Body of pancreas (tissue), 4 donors: Measurements from ENCODE around the gene SOAT2. TPM values are rescaled to one million over a fixed set of nuclear protein-coding genes. Genes with fewer than 3 reads are reported as not detected.

Experiments
- ATAC-seq: fragments of 150-250 bp; one replicate; pipeline ENCODE4 v1.9.1; 2016
- DNase-seq, 4 donors: peaks; one replicate each; pipeline ENCODE4 v3.0.0-alpha.2; 2019
- H3K27ac ChIP-seq, 4 donors: fragments of 200-600 bp; sonication (generic); 1 replicate in 3 of 4; 2 replicates in 1 of 4; pipeline versions ENCODE4 v1.5.1 to v1.6.1; 2016 to 2019; ENCODE audit warnings: mild to moderate bottlenecking in 1 of 4, mixed read lengths in 1 of 4, moderate library complexity in 1 of 4
- H3K27me3 ChIP-seq, 2 donors: fragments of 200-600 bp; sonication (generic); one replicate each; pipeline ENCODE4 v1.6.0; 2016; ENCODE audit warnings: mild to moderate bottlenecking in 1 of 2
- H3K36me3 ChIP-seq, 2 donors: fragments of 200-600 bp; sonication (generic); replicated peaks in 1 of 2; 2 replicates each; pipeline ENCODE4 v1.5.1; 2016; ENCODE audit warnings: low read depth in 2 of 2; ENCODE audit not compliant: insufficient read depth in 1 of 2
- H3K4me1 ChIP-seq: fragments of 200-600 bp; sonication (generic); one replicate; pipeline ENCODE4 v1.6.0; 2016
- H3K4me3 ChIP-seq, 2 donors: fragments of 200-600 bp; sonication (generic); 1 replicate in 1 of 2; 2 replicates in 1 of 2; pipeline ENCODE4 v1.5.1; 2016 to 2019
- H3K9me3 ChIP-seq, 3 donors: fragments of 200-600 bp; sonication (generic); 1 replicate in 2 of 3; 2 replicates in 1 of 3; pipeline ENCODE4 v1.5.1; 2016
- CTCF ChIP-seq, 7 experiments: fragments of 450-650 bp in 4 of 7; fragments of 200-600 bp in 3 of 7; sonication (generic) in 3 of 7; IDR thresholded peaks; one replicate each; pipeline ENCODE4 v1.5.1; 2016 to 2019; ENCODE audit warnings: antibody characterized with exemption in 7 of 7
- POLR2A ChIP-seq, 3 donors: fragments of 450-650 bp; IDR thresholded peaks; one replicate each; pipeline ENCODE4 v1.6.1; 2016; ENCODE audit warnings: antibody characterized with exemption in 3 of 3, mild to moderate bottlenecking in 2 of 3
- WGBS, 2 donors: methylation state at CpG; one replicate each; pipeline ENCODE4 v1.1.5; 2017; 5-methylcytosine and 5-hydroxymethylcytosine counted together
- intact Hi-C: fragments of 100-400 bp; cut with DNase I; formaldehyde crosslinking; loops from one replicate; pipeline ENCODE4 v1.15.1; 2023
- total RNA-seq, 2 donors: library from RNA; depleted of rRNA; stranded (reverse); fragments of >200 nt; gene quantifications; one replicate each; pipeline ENCODE4 v1.1.0, GENCODE V29; 2016

Gene SOAT2
- total RNA-seq, 2 donors from 2014 or later = not detected

- peak overlapping the region in 1 of 4 donors; percentile 14 for H3K27ac ChIP-seq
- no peak overlapping the region for H3K4me3 ChIP-seq
- WGBS, 2 donors = 92% methylated on average over 3 of the region's 3 CpGs
- no peaks in the 10 kb centered on the region for H3K27me3 ChIP-seq
- intact Hi-C loops = no loop called here
- no peak for DNase-seq
- H3K9me3 ChIP-seq = no peaks in the 10 kb centered on the region
- H3K4me1 ChIP-seq = peaks cover 52% of the 10 kb centered on the region
- peaks cover 0 to 13% of the 10 kb centered on the region in 2 donors for H3K36me3 ChIP-seq
- no peak for ATAC-seq
- TF ChIP-seq POLR2A (IDR thresholded peaks at IDR 0.05) (no peak), CTCF (IDR thresholded peaks at IDR 0.05) (no peak)
Measured at GRCh38 chr12:53076461-53076860, 26.8 kb upstream of the SOAT2 start.

- H3K4me3 ChIP-seq = no peak overlapping the region
- DNase-seq = peak; percentile 50 to 63 (median 56)
Measured at GRCh38 chr12:53077030-53077429, 26.3 kb upstream of the SOAT2 start.

GRCh38 chr12:53078425-53079225 lies 24.7 kb upstream of the SOAT2 start:
- TF ChIP-seq POLR2A (IDR thresholded peaks at IDR 0.05) (no peak), CTCF (IDR thresholded peaks at IDR 0.05) (peak in 1 of 7 experiments; percentile 10)
- H3K4me1 ChIP-seq = peaks cover 51% of the 10 kb centered on the region
- 14 to 15% methylated on average over 11 to 18 of the region's 25 CpGs for WGBS, 2 donors
- DNase-seq = peak; percentile 52 to 73 (median 62)
- no peaks in the 10 kb centered on the region for H3K27me3 ChIP-seq
- H3K9me3 ChIP-seq = no peaks in the 10 kb centered on the region
- H3K27ac ChIP-seq = peak overlapping the region; percentile 53 to 95 (median 80)
- intact Hi-C loops = no loop called here
- peaks cover 0 to 10% of the 10 kb centered on the region in 2 donors for H3K36me3 ChIP-seq
- ATAC-seq = peak; percentile 1
- H3K4me3 ChIP-seq = peak overlapping the region; percentile 52 to 84

More at GRCh38 chr12:53077030-53077429, 26.3 kb upstream of the SOAT2 start:
- Histone ChIP-seq H3K9me3 (no peaks in the 10 kb centered on the region), H3K36me3 (peaks cover 0 to 13% of the 10 kb centered on the region in 2 donors), H3K27ac (peak overlapping the region in 3 of 4 donors; percentile 44 to 95 (median 50)), H3K4me1 (peaks cover 52% of the 10 kb centered on the region), H3K27me3 (no peaks in the 10 kb centered on the region)
- intact Hi-C loops = no loop called here
- WGBS, 2 donors = 10 to 14% methylated on average over 8 of the region's 8 CpGs
- ATAC-seq = no peak
- TF ChIP-seq CTCF (IDR thresholded peaks at IDR 0.05) = no peak
- TF ChIP-seq POLR2A (IDR thresholded peaks at IDR 0.05) = no peak

GRCh38 chr12:53079226-53080117 lies 23.8 kb upstream of the SOAT2 start, which contains the start of gene SPRYD3:
Gene SPRYD3 (minus strand): TSS chr12:53079390. CDS start chr12:53079333, 57 bp downstream.
- Histone ChIP-seq H3K36me3 (peaks cover 0 to 9% of the 10 kb centered on the region in 2 donors), H3K27ac (peak within 1 kb of the TSS; percentile 69 to 95 (median 89)), H3K4me3 (peak within 1 kb of the TSS; percentile 52 to 84), H3K4me1 (peaks cover 43% of the 10 kb centered on the region), H3K9me3 (no peaks in the 10 kb centered on the region), H3K27me3 (no peaks in the 10 kb centered on the region)
- DNase-seq = peak; percentile 97 to 98 (median 98)
- TF ChIP-seq POLR2A (IDR thresholded peaks at IDR 0.05) = peak; percentile 90 to 92 (median 91)
- TF ChIP-seq CTCF (IDR thresholded peaks at IDR 0.05) = peak in 2 of 7 experiments; percentile 3 to 6
- intact Hi-C loops = no loop called here
- peak; percentile 99 for ATAC-seq
- WGBS, 2 donors = 2 to 5% methylated on average over 13 to 65 of the region's 67 CpGs
